GM12801 (cell line): Measurements from ENCODE around the gene PRDM1.

Source experiments
- TF ChIP-seq, protein P1 (sequence below): IDR thresholded peaks from one replicate; pipeline ENCODE4 v1.5.1; 2011; ENCODE audit warnings: control low read depth; ENCODE audit not compliant: insufficient read length; ENCODE audit errors: extremely low read depth

Gene PRDM1

DNA sequence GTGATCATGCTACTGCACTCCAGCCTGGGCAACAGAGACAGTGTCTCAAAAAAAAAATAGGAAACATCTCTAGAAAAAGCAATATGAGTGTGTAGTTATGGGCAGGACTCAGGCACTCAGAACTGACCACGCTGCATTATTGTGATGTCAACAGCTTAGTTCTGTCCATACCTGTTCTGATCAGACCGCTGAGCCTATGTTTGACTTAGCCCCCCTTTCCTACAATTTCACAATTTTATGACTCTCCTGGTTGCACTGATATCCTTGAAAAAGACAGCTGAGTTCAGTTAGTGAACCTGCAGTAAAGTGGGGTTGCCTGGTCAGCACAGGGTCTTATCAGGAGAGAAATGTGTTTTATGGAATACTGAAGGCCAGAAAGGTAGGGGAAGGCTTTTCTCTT, 37.8 kb upstream of the PRDM1 start:
- TF ChIP-seq, protein P1, sequence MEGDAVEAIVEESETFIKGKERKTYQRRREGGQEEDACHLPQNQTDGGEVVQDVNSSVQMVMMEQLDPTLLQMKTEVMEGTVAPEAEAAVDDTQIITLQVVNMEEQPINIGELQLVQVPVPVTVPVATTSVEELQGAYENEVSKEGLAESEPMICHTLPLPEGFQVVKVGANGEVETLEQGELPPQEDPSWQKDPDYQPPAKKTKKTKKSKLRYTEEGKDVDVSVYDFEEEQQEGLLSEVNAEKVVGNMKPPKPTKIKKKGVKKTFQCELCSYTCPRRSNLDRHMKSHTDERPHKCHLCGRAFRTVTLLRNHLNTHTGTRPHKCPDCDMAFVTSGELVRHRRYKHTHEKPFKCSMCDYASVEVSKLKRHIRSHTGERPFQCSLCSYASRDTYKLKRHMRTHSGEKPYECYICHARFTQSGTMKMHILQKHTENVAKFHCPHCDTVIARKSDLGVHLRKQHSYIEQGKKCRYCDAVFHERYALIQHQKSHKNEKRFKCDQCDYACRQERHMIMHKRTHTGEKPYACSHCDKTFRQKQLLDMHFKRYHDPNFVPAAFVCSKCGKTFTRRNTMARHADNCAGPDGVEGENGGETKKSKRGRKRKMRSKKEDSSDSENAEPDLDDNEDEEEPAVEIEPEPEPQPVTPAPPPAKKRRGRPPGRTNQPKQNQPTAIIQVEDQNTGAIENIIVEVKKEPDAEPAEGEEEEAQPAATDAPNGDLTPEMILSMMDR, result no peak

DNA sequence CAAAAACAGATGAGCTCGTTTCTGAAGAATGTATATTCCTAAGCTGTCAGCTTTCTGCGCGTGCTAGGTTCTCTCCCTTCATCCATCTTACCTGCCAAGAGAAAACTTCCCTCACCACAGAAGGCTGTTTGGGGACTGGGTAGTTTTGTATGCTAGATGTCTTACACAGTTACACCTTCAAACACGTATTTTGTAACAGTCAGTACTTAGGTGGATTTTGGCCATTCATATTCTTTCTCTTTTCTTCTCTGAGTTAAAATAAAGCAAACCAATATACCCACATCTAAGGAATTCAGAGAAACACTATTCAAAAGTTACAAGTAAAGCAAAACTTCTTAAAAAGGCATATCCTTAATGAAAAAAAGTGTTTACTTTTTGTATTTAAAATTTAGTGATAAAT, 35.6 kb upstream of the PRDM1 start:
- TF ChIP-seq, protein P1, result no peak

DNA sequence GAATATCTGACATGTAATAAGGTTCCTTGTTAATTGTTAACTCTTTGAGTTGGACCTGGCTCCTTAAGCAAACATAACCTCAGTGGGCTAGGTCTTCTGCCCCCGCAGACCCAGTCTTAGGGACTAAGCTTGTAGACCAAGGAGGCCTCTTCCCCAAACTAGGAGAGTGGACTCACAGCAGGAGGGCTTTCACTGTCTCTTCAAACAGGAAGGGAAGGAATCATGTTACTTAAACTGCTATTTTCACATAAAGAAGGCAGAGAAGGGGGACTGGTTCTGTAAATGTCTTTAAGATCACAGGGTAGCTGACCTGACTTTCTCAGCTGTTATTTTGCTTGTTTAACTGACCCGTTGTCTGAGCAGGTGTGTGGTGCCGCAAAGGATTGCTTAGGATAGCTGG, 34.9 kb upstream of the PRDM1 start:
- TF ChIP-seq, protein P1, result no peak

DNA sequence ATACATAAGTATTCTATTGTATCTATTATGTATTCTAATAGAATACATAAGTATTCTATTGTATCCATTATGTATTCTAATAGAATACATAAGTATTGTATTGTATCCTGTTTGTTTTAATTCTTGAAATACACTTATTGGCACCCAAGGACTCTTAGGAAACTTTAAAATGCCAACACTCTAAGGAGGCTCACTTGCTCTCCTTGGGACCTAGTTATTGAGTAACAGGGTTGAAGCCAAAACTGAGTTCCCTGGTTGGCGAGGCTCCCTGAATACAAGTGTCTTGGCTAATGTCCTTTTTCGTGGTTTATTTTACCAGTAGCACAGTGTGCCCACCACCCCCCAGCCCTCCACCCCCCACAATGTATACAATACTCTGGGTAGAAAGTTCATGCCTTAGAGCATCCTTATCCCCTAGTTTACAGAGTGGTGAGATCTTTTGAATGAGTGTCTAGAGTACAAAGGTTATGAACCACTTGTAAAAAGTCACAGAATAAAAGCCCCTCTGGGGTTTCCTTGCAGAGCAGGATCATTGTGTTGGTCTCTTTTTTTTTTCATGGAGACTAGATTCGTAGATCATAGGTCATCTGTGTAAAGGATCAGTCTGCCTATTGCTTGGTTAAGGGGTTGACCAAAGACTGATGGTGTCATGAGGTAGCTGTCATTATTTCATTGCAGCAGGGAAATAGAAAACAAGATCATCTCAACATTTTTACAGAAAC, 32.5 kb upstream of the PRDM1 start:
- TF ChIP-seq, protein P1, result no peak

DNA sequence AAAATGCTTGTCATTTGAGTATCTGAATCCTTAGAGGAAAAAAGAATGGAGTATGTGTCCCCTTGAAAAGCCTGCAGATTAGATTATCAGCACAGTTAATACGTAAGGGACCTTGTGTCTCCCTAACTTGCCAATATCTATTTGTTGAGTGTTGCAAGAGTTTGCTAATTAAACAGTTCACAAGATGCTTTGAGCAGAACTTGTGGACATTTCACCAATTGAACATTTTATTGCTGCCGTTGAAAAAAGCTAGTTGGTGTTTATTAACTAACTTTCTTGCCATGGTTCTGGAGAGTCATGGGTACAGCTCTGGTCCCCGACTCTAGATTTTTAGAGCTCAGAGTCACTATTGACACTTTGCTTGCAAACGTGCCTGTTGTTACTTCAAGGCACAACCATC, 30.6 kb upstream of the PRDM1 start:
- TF ChIP-seq, protein P1, result no peak

DNA sequence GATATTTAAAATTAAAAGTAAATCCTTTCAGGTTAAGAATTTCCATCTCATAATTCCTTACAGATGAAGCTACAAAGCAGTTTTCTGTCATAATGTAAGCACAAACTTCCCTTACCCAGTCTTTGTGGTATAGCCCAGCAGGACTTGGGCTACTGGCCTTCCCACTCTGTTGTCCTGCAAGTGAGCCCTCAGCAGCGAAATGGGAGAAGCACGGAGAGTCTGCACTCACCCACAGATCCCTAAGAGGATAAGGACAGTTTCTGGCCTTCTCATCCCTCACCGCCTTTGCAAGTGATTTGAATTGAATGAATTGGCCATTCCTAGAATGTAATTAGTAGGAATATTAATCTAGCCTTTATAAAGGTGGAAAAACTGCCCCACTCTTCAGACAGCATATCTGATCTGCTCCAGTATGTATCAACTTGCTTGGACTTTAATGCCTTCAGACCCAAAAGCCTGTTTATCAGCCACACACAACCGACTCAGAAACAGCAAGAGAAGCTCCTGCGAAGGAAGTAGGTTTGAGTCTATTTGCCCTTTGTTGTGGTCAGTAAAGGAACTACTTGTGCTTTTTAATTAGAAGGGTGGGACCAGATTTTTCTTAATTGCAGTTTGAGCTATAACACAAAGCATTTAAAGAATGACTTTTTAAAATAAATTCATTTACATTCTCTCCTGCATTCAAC, 29.9 kb upstream of the PRDM1 start:
- TF ChIP-seq, protein P1, result no peak

DNA sequence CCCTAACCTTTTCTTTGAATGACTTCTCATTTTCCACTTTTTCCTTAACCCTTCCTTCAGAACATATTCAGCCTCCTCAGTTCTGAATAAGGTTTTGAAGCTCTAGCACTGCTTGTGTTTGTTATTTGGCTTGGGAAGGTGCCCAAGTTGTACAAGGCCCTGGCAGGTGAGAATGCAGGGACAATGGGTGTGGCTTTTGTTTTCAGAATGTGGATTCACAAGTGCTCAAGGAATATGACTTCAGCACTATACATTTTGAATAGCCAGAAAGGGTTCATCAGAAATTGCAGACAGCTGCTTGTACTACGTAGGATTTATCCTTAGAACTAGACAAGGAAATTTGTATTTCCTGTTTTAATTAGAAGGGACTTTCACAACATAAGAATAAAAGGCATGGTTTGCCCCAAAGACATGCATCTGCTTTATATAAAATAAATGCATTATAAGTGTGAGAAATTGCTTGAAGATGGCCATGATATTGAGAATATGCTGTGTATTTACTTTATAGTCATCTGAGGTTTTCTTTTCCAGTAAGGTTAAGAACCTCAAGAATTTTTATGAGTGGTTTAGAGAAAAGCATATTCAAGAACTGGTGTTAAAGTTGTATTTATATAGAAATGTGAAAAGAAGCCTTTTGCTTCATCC, 29.3 kb upstream of the PRDM1 start:
- TF ChIP-seq, protein P1, result no peak
